ENCODE results near the gene RNASE13.

RNASE13 gene

DNA sequence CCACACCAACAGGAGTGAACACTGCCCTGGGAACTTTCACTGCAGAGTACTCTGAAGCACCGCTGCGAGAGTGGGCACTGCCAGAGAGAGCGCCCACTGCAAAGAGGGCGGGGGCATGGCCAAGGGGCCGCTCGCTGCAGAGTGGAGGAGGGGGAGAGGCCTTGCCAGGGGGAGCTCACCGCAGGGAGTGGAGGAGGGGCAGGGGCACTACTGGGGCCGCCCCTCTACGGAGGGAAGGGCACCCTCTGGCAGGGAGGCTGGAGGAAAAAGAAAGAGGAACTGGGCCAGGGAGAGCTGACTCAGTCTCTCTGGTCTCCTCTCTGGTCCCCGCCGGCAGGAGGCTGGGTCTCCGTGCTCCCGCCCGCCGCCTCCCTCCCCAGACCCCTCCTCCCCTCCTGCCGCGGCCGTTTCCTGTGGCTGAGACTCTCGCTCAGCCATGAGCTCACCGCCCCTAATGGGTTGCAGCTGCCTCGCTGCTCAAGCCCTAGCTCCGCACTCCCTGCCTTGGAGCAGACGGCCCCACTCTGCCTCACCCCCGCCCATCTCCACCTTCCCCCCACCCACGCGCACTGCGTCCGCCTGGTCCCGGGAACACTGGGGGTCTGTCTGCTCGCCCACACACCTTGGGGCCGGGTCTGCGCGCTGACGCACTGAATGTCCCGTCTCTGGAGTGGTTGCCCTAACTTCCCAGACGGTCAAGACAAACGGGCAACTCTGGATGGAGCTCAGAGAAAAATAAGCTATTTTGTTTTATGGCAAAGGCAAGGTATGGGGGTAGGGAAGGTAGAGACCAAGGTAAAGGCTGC, 36.8 kb upstream of the RNASE13 start:
- no peak for DNase-seq
- no peak for TF ChIP-seq POLR2A (IDR thresholded peaks at IDR 0.05; ENCODE audit: low read length)
- no peak for TF ChIP-seq GATA1 (IDR thresholded peaks at IDR 0.05; ENCODE audit: low read depth, low read length)

DNA sequence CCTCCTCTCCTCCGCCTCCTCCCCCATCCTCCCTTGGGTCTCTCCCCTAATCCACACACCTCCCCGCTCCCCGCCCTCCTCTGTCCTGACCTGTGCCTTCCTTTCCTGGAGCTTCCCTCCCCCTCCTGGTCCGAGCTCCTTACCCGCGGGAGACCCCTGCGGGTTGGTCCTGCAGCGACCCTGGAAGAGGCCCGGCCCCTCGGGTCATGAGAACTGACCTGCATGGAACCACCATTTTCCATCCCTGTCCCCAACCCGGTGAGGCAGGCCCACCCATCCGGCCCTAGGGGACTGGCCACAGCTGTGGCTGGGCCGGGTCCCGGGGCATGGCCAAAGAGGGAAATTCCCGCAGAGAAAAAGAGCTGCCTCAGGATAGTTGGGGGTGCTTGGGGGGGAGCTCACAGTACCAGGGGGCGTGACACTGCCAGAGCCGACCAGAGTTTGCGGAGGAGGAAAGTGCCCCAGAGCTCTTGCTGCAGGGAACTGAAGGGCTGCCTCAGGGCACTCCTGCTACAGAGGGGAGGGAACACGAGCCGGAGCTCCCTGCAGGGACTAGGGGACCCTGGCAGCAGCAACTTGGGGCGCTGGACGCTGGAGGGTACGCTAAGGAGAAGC, 36.1 kb upstream of the RNASE13 start:
- DNase-seq: no peak
- no peak for TF ChIP-seq GATA1 (IDR thresholded peaks at IDR 0.05; ENCODE audit: low read depth, low read length)
- no peak for TF ChIP-seq POLR2A (IDR thresholded peaks at IDR 0.05; ENCODE audit: low read length)

DNA sequence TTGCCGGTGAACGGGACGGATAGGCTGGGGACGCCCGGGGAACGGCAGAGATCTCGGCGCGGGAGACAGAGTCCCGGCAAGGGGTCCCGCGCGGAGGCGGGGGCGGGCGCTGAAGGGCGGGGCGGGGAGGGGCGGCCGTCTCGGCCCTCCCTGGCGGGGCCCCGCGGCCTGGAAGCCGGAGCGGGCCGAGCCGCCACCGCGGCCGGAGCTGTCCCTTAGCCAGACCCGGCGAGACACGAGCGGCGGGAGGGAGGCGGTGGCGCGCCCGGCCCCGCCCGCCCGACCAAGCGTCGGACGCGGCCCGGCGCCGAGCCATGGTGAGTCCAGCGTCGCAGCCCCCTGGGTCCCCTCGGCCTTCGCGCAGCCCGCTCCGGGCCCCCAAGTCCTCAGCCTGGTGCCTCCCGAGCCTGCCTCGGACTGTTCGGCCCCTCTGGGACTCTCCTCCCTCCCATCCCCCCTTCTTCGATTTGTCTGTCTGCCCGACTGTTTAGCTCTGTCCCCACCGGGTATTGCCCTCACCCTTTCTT, 35.5 kb upstream of the RNASE13 start, which contains the start of gene ARHGEF40:
ARHGEF40 (plus strand) TSS at position 222 of the 527 bp plus-strand sequence; CDS start at position 315, 93 bp downstream.
- DNase-seq: peak; percentile 14 to 22

DNA sequence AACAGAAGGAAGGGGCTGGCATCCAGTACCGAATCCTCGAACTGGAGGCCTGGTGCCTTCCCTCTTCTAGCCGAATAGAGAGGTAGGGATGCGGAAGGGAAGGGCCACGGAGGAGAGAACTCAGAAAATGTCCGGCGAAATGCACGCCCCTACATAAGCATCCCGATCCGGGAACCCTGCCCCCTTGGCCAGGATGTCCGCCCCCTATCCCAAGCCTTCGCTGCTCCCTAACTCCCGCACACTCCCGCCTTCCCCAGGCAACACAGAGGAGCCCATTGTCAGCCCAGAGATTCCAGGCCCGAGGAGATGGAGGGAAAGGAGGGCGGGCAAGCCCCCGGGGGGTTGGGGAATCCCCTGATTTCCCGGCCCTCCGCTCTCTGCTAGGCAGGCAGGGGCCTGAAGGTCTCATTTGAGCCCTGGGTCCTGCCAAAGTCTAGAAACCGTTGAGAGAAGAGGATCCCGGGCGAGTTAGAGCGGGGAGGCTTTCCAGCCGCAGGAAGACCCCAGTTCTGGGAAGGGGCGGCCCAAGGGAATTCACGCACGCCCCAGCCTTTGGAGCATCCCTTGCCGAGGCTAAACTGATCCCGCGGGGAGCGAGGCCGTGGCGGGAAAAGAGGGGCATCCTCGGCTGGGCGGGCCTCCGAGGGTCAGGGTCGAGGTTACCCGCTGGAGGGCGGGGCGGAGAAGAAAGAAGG, 34.9 kb upstream of the RNASE13 start:
- no peak for DNase-seq
- TF ChIP-seq GATA1 (IDR thresholded peaks at IDR 0.05; ENCODE audit: low read depth, low read length): no peak
- TF ChIP-seq POLR2A (IDR thresholded peaks at IDR 0.05; ENCODE audit: low read length): no peak

More for the DNA sequence above, 35.5 kb upstream of the RNASE13 start, which contains the start of gene ARHGEF40:
- TF ChIP-seq POLR2A (IDR thresholded peaks at IDR 0.05; ENCODE audit: low read length) (no peak), GATA1 (IDR thresholded peaks at IDR 0.05; ENCODE audit: low read depth, low read length) (no peak)

DNA sequence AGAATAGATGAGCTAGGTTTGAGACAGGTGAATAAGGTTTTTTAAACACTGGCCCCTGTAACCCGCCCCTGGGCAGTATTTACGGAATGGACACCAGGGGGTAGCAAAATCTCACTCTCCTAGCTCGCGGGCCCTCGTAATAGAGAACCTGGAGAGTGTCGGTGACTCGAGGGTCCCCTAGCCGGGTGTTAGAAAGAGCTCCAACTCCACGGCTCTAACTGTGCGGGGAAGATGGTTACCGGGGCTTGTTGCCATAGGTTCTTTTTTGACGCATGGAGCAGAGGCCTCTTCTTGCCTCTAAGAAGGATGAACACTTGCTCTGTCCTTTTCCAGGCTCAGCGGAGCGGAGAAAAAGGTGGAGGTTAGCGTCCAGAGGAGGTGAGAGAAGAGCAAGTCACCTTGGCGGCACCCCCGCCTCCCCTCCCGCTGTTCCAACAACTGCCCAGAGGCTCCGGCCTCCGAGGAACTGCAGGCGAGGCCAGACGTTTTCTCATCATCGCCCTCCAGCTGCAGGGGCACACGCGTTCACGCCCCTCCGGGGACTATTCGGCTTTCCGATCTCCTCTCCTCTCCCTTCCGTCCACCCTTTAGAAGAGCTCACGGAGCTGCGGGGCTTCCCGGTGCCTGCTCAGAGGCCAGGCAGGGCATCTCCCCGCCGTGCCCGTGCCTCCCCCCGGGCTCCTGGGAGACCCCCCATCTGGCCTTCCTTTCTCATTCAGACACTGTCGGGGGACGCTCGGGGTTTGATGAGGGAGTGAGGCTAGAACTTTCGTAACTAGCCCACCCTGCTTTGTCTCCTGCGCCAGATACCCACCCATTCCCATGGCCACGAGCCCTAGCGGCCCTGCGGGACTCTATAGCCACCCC, 34.1 kb upstream of the RNASE13 start:
- TF ChIP-seq POLR2A (IDR thresholded peaks at IDR 0.05; ENCODE audit: low read length) (no peak), GATA1 (IDR thresholded peaks at IDR 0.05; ENCODE audit: low read depth, low read length) (no peak)
- DNase-seq: peak; percentile 54 to 70

DNA sequence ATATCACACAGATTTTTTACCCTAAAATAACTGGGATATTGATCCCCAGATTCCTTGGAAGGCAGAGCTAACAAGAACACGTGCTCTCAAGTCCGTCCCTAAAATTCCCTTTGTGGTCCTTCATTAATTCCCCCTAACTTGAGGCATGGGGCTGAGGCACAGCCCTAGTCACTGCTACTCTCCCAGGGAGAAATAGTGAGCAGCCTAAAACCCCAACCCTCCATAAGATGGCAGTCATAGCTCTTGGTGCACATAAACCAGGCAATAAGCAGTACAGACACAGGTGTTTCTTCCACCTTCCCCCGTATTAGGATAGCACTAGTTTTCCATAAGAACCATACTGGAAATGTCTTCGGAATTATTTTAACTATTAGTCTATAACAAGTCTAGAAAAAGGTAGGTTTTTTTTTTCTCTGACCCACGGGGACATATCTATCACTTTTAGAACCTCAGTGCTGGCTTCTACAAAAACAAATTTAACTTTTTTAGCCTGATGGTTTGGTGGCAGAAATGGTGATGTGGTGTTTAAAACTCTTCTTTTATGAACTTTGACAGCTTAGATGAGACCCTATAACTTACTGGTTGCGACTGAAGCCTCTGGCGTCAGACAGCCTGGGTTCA, 32.4 kb upstream of the RNASE13 start:
- DNase-seq: no peak
- TF ChIP-seq GATA1 (IDR thresholded peaks at IDR 0.05; ENCODE audit: low read depth, low read length): no peak
- no peak for TF ChIP-seq POLR2A (IDR thresholded peaks at IDR 0.05; ENCODE audit: low read length)

DNA sequence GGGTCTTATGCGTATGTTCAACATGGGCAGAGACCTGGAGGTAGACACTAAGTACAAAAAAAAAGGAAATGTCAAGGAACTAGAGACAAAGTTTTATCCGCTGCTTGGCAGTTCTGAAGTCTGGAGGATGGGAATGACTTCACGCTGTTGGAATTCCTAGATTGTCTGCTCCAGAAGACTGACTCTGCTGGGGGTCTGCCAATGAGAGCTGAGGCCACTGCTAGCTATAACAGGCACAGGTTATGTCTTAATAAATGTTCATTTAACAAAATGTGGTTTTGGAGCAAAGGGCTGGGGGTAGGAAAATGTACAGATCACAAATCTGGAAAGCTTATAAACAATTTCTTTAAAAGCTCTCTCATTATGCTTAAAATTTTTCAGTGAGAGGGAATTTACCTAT, 28.9 kb upstream of the RNASE13 start:
- TF ChIP-seq POLR2A (IDR thresholded peaks at IDR 0.05; ENCODE audit: low read length): no peak
- no peak for TF ChIP-seq GATA1 (IDR thresholded peaks at IDR 0.05; ENCODE audit: low read depth, low read length)
- DNase-seq: no peak

DNA sequence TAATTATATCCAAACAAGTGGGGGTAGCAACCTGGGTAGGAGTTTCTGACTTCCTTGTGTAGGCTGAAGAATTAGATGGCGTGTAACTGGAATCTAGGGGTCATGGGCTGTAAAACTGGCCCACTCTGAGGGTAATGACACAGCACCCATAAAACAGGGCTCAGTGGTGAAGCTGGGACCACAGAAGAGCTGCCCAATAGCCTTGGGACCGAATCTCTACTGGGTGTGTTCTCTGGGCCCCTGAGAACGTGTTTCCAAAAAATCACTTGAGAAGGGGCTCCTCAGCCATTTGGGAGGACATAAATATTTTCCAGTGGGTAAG, 26.7 kb upstream of the RNASE13 start:
- DNase-seq: no peak
- TF ChIP-seq GATA1 (IDR thresholded peaks at IDR 0.05; ENCODE audit: low read depth, low read length): no peak
- no peak for TF ChIP-seq POLR2A (IDR thresholded peaks at IDR 0.05; ENCODE audit: low read length)

DNA sequence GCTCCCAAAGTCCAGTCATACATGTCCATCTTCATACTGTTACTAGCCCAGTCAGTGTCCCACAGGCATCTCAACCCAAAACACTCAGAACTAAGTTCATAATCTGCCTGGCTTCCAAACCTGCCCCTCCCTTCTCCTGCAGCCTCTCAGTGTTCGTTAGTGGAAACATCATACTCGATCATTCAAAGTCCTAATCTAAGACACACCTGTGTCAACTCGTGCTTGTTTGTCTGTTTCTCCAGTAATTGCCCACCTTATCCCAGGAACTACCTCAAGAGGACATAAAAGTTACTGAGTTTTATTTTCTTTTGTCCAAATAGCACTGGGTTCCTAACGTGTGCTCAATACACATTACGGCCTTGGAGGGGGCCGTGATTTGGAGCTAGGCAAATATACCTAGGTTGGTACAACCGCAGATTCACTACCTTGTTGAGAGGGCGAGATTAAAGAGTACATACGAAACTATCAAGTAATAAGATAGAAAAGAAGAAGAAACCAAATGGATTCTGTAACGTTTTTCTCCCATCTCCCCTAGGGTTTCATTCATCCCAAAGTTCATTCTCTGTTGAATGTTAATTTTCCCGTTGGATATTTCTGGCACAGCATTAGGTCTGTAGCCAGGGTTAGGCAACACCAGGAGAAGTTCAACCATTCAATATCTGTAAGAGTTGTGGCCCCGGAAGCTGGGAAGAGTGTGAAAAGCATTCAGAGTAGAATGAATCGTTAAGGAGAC, 26.2 kb upstream of the RNASE13 start:
- no peak for DNase-seq
- TF ChIP-seq GATA1 (IDR thresholded peaks at IDR 0.05; ENCODE audit: low read depth, low read length) (no peak), POLR2A (IDR thresholded peaks at IDR 0.05; ENCODE audit: low read length) (no peak)

DNA sequence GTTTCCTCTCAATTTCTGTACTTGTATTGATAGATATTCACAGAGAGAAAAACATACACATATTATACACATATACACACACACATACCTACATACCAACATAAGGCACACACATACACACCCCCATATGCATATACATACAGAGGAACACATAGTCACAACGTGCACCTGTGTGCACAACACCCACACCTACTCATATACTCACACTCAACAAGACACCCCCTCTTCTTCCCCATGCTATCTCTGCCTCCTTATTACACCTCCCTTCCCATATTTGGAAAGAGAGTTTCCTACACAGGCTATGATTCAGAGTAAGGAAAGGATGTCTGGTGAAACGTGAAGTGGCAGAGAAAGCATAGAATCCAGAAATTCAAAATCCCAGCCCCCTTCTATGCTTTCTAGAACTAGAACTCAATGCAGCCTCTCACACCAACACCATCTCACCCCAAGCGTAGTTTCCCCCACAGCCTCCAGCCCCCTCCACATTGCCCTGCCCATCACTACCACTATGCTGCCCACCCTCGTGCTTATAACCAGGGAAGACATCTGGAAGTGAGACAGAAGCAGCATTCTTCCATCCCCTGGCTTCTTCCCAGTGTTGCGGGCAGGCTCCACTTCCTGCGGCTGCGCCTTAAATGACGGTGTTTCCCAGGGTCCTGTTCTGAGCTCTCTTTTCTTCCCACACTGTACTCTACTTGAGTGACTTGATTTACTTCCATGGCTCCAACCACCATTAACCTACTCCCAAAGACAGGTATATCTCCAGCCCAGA, 25.4 kb upstream of the RNASE13 start:
- TF ChIP-seq GATA1 (IDR thresholded peaks at IDR 0.05; ENCODE audit: low read depth, low read length) (no peak), POLR2A (IDR thresholded peaks at IDR 0.05; ENCODE audit: low read length) (no peak)

DNA sequence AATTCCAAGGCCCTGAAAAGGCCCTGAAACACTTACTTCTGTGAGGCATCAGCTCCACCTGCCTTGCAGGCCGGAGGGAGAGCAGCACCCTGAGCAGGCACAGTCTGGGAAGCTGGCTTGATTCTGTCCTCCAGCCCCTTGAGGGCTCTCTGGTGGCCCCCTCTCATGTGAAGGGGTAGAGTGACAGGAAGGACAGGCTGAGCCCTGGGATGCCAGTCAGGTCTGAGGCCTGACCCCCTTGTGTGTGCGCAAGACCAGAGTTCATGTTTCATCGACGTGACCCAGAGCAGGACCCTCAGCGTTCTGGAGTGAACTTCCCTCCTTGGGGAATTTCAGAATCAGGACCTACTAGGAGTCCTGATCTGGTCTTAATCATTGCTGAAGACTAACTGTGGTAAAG, 24.3 kb upstream of the RNASE13 start:
- DNase-seq: no peak
- TF ChIP-seq GATA1 (IDR thresholded peaks at IDR 0.05; ENCODE audit: low read depth, low read length) (no peak), POLR2A (IDR thresholded peaks at IDR 0.05; ENCODE audit: low read length) (no peak)

More for the DNA sequence above, 25.4 kb upstream of the RNASE13 start:
- no peak for DNase-seq

All from erythroblast (primary cell).